Panc1 (cell line): ENCODE measurements around the gene SORCS1. TPM values are rescaled to one million over a fixed set of nuclear protein-coding genes. Genes with fewer than 3 reads are reported as not detected.

Experiments used
- ATAC-seq: fragments of 200-7000 bp; cut with Tn5 transposase; 2 replicates; pipeline ENCODE4 v1.9.1; 2020; ENCODE audit warnings: mild to moderate bottlenecking, moderate library complexity
- BruUV-seq: library from RNA; stranded (reverse); fragments of 400-500 nt; replicated peaks from 2 replicates; lab custom pipeline; 2021; lab: Mats Ljungman, UMichigan
- CTCF ChIA-PET: fragments of 300-600 bp; sonication (Branson Sonifier 250); formaldehyde crosslinking; loops from one replicate; lab custom pipeline; 2022; ENCODE audit warnings: antibody characterized with exemption; lab: Charles Lee
- POLR2A ChIA-PET: fragments of 300-600 bp; sonication (Branson Sonifier 250); formaldehyde crosslinking; loops from one replicate; lab custom pipeline; 2022; ENCODE audit warnings: antibody characterized with exemption; lab: Charles Lee
- DNase-seq: peaks from one replicate; pipeline ENCODE4 v3.0.0-alpha.2; 2010; ENCODE audit warnings: low read depth, low spot score
- H3K27ac ChIP-seq: 2 replicates; pipeline ENCODE4 v1.5.1; 2011; ENCODE audit warnings: mild to moderate bottlenecking, low read length, inconsistent platforms
- H3K27me3 ChIP-seq: fragments of 200-500 bp; sonication (Bioruptor generic); 2 replicates; pipeline ENCODE4 v1.6.0; 2014; ENCODE audit warnings: low read length, inconsistent platforms; ENCODE audit not compliant: control insufficient read depth, insufficient read depth
- H3K36me3 ChIP-seq: fragments of 200-500 bp; sonication (Bioruptor generic); 2 replicates; pipeline ENCODE4 v1.5.1; 2014; ENCODE audit warnings: inconsistent platforms, mild to moderate bottlenecking, low read length, moderate library complexity; ENCODE audit not compliant: control insufficient read depth, insufficient read depth
- H3K4me1 ChIP-seq: 2 replicates; pipeline ENCODE4 v1.5.1; 2011; ENCODE audit warnings: inconsistent platforms, mild to moderate bottlenecking, low read length, moderate library complexity; ENCODE audit not compliant: control insufficient read depth, insufficient read depth
- H3K4me3 ChIP-seq, 2 experiments: 2 replicates each; pipeline ENCODE4 v1.5.1; 2011 to 2012; ENCODE audit warnings: low read depth in 2 of 2, low read length in 2 of 2, mild to moderate bottlenecking in 2 of 2, inconsistent platforms in 1 of 2, moderate library complexity in 1 of 2
- H3K9me3 ChIP-seq: fragments of 200-500 bp; sonication (Bioruptor generic); 2 replicates; pipeline ENCODE4 v1.5.1; 2014; ENCODE audit warnings: low read depth, mild to moderate bottlenecking, inconsistent platforms, low read length, moderate library complexity; ENCODE audit not compliant: control insufficient read depth, insufficient read depth
- POLR2AphosphoS5 ChIP-seq: IDR thresholded peaks from 2 replicates; pipeline ENCODE4 v1.6.1; 2012; ENCODE audit warnings: mild to moderate bottlenecking, low read depth, low read length, moderate library complexity
- SIN3A ChIP-seq: IDR thresholded peaks from 2 replicates; pipeline ENCODE4 v1.6.1; 2012; ENCODE audit warnings: low read depth, mild to moderate bottlenecking, low read length, moderate library complexity, borderline replicate concordance; ENCODE audit not compliant: insufficient read depth
- TCF7L2 ChIP-seq: IDR thresholded peaks from 2 replicates; pipeline ENCODE4 v1.6.1; 2011; ENCODE audit warnings: mild to moderate bottlenecking, low read depth, low read length, inconsistent platforms
- in situ Hi-C: cut with HindIII; loops from 2 replicates; pipeline ENCODE4 v1.10.0; 2016; ENCODE audit warnings: low sequenced_read_pairs, low pct_unique_long_range_greater_than_20kb
- intact Hi-C: fragments of 100-400 bp; cut with micrococcal nuclease; formaldehyde crosslinking; loops from one replicate; pipeline ENCODE4 v1.10.0; 2022; ENCODE audit not compliant: unreplicated experiment
- total RNA-seq: library from RNA; stranded (reverse); gene quantifications from one replicate; pipeline ENCODE4 v1.2.1, GENCODE V29; 2021; ENCODE audit not compliant: unreplicated experiment
- TF ChIP-seq, protein P1 (sequence below): fragments of 450-650 bp; IDR thresholded peaks from 2 replicates; pipeline ENCODE4 v1.5.1; 2017; ENCODE audit warnings: mild to moderate bottlenecking
- TF ChIP-seq, protein P2 (sequence below), 2 experiments: IDR thresholded peaks; 2 replicates each; pipeline ENCODE4 v1.6.1; 2011 to 2012; ENCODE audit warnings: low read depth in 2 of 2, control low read depth in 1 of 2, low read length in 1 of 2, mild to moderate bottlenecking in 1 of 2, moderate library complexity in 1 of 2; ENCODE audit not compliant: insufficient read depth in 1 of 2

Gene SORCS1
- total RNA-seq, 1 experiment from 2014 or later = not detected

- ATAC-seq = no peak
- no peaks in the 10 kb centered on the region for H3K27me3 ChIP-seq
- no peak overlapping the region for H3K27ac ChIP-seq
- DNase-seq = no peak
- no peaks in the 10 kb centered on the region for H3K4me1 ChIP-seq
- H3K4me3 ChIP-seq = no peak overlapping the region
- intact Hi-C loops = no loop called here
- TF ChIP-seq, protein P1, sequence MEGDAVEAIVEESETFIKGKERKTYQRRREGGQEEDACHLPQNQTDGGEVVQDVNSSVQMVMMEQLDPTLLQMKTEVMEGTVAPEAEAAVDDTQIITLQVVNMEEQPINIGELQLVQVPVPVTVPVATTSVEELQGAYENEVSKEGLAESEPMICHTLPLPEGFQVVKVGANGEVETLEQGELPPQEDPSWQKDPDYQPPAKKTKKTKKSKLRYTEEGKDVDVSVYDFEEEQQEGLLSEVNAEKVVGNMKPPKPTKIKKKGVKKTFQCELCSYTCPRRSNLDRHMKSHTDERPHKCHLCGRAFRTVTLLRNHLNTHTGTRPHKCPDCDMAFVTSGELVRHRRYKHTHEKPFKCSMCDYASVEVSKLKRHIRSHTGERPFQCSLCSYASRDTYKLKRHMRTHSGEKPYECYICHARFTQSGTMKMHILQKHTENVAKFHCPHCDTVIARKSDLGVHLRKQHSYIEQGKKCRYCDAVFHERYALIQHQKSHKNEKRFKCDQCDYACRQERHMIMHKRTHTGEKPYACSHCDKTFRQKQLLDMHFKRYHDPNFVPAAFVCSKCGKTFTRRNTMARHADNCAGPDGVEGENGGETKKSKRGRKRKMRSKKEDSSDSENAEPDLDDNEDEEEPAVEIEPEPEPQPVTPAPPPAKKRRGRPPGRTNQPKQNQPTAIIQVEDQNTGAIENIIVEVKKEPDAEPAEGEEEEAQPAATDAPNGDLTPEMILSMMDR = no peak
- TF ChIP-seq SIN3A (no peak), POLR2AphosphoS5 (no peak), TCF7L2 (no peak)
- TF ChIP-seq, protein P2, sequence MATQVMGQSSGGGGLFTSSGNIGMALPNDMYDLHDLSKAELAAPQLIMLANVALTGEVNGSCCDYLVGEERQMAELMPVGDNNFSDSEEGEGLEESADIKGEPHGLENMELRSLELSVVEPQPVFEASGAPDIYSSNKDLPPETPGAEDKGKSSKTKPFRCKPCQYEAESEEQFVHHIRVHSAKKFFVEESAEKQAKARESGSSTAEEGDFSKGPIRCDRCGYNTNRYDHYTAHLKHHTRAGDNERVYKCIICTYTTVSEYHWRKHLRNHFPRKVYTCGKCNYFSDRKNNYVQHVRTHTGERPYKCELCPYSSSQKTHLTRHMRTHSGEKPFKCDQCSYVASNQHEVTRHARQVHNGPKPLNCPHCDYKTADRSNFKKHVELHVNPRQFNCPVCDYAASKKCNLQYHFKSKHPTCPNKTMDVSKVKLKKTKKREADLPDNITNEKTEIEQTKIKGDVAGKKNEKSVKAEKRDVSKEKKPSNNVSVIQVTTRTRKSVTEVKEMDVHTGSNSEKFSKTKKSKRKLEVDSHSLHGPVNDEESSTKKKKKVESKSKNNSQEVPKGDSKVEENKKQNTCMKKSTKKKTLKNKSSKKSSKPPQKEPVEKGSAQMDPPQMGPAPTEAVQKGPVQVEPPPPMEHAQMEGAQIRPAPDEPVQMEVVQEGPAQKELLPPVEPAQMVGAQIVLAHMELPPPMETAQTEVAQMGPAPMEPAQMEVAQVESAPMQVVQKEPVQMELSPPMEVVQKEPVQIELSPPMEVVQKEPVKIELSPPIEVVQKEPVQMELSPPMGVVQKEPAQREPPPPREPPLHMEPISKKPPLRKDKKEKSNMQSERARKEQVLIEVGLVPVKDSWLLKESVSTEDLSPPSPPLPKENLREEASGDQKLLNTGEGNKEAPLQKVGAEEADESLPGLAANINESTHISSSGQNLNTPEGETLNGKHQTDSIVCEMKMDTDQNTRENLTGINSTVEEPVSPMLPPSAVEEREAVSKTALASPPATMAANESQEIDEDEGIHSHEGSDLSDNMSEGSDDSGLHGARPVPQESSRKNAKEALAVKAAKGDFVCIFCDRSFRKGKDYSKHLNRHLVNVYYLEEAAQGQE (IDR thresholded peaks at IDR 0.05; ENCODE audit: insufficient read depth in 1 of 2, low read depth in 2 of 2, low read length in 1 of 2) = no peak
- no TSS peak for BruUV-seq
- H3K36me3 ChIP-seq = no peaks in the 10 kb centered on the region
- ChIA-PET POLR2A (no interaction called here), CTCF (no interaction called here)
- in situ Hi-C loops = no loop called here
- H3K9me3 ChIP-seq = no peaks in the 10 kb centered on the region
Measured at GRCh38 chr10:107019154-107019553, 145.4 kb downstream of the SORCS1 start.

DNA sequence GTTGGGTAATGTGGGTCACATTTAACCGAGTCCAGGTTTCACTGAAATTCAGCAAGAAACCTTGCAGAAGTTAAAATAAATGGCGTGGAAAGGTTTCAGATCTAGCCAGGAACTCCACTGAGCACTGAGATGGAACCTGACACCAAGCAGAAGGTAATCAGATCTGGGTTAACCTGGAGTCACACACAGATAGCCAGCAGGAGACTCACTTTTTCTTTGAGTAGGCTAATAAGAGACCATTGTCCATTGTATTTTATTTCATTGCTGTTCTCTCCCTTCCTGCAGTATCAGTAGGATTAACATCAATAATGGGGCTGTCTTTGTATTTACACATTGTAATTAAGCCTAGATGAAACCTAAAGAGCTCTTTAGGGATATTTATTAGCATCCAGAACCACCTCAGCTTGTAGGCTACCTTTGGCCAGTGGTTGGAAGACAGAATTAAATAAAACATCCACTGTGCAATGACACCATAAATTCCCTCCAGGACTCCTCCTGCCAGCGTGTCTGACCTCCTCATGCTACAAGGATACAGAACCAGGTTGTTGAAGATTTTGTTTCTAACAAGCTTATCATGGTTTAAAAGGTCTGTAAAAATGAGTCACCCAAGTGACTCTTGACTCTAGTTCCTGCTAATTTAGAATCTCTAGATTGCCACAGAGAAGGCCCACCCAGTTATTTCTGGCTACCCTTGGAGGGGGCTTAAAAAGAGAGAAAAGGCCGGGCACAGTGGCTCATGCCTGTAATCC is 151.1 kb downstream of the SORCS1 start:
- no peak for TF ChIP-seq POLR2AphosphoS5
- TF ChIP-seq SIN3A = no peak
- TF ChIP-seq TCF7L2 = no peak
- TF ChIP-seq, protein P2 (IDR thresholded peaks at IDR 0.05; ENCODE audit: insufficient read depth in 1 of 2, low read depth in 2 of 2, low read length in 1 of 2) = no peak
- TF ChIP-seq, protein P1 = no peak
- no peak overlapping the region for H3K4me3 ChIP-seq
- POLR2A ChIA-PET = no interaction called here
- no peaks in the 10 kb centered on the region for H3K9me3 ChIP-seq
- no TSS peak for BruUV-seq
- H3K36me3 ChIP-seq = no peaks in the 10 kb centered on the region
- no peaks in the 10 kb centered on the region for H3K27me3 ChIP-seq
- no peak for DNase-seq
- in situ Hi-C loops (no loop called here), intact Hi-C loops (no loop called here)
- CTCF ChIA-PET = no interaction called here
- H3K4me1 ChIP-seq = no peaks in the 10 kb centered on the region
- ATAC-seq = no peak
- no peak overlapping the region for H3K27ac ChIP-seq
